ENCODE results near the gene HOMER2.

GRCh38 chr15:82968066-82968465 is 15.5 kb upstream of the HOMER2 start:
- no peak for TF ChIP-seq EZH2phosphoT487 (IDR thresholded peaks at IDR 0.05; ENCODE audit: unreplicated experiment)
- TF ChIP-seq, protein P1, sequence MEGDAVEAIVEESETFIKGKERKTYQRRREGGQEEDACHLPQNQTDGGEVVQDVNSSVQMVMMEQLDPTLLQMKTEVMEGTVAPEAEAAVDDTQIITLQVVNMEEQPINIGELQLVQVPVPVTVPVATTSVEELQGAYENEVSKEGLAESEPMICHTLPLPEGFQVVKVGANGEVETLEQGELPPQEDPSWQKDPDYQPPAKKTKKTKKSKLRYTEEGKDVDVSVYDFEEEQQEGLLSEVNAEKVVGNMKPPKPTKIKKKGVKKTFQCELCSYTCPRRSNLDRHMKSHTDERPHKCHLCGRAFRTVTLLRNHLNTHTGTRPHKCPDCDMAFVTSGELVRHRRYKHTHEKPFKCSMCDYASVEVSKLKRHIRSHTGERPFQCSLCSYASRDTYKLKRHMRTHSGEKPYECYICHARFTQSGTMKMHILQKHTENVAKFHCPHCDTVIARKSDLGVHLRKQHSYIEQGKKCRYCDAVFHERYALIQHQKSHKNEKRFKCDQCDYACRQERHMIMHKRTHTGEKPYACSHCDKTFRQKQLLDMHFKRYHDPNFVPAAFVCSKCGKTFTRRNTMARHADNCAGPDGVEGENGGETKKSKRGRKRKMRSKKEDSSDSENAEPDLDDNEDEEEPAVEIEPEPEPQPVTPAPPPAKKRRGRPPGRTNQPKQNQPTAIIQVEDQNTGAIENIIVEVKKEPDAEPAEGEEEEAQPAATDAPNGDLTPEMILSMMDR (conservative IDR thresholded peaks at IDR 0.05; ENCODE audit: low read depth in 2 of 2): no peak
- TF ChIP-seq, protein P2, sequence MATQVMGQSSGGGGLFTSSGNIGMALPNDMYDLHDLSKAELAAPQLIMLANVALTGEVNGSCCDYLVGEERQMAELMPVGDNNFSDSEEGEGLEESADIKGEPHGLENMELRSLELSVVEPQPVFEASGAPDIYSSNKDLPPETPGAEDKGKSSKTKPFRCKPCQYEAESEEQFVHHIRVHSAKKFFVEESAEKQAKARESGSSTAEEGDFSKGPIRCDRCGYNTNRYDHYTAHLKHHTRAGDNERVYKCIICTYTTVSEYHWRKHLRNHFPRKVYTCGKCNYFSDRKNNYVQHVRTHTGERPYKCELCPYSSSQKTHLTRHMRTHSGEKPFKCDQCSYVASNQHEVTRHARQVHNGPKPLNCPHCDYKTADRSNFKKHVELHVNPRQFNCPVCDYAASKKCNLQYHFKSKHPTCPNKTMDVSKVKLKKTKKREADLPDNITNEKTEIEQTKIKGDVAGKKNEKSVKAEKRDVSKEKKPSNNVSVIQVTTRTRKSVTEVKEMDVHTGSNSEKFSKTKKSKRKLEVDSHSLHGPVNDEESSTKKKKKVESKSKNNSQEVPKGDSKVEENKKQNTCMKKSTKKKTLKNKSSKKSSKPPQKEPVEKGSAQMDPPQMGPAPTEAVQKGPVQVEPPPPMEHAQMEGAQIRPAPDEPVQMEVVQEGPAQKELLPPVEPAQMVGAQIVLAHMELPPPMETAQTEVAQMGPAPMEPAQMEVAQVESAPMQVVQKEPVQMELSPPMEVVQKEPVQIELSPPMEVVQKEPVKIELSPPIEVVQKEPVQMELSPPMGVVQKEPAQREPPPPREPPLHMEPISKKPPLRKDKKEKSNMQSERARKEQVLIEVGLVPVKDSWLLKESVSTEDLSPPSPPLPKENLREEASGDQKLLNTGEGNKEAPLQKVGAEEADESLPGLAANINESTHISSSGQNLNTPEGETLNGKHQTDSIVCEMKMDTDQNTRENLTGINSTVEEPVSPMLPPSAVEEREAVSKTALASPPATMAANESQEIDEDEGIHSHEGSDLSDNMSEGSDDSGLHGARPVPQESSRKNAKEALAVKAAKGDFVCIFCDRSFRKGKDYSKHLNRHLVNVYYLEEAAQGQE (IDR thresholded peaks at IDR 0.05; ENCODE audit: unreplicated experiment): no peak
- no peak for TF ChIP-seq EZH2 (IDR thresholded peaks at IDR 0.05; ENCODE audit: low read depth, unreplicated experiment)
- no peak for TF ChIP-seq POLR2AphosphoS5 (IDR thresholded peaks at IDR 0.05; ENCODE audit: low read depth)
- no peak for TF ChIP-seq ZNF462 (CRISPR knock-in tag; IDR thresholded peaks at IDR 0.05)

Data from GM23338 (cell line).